SK-N-SH (cell line): ENCODE measurements around the gene MED31.

Source experiments
- EP300 ChIP-seq, 2 experiments: IDR thresholded peaks; 2 replicates each; pipeline versions ENCODE4 v1.4.0 to v1.6.1; 2012; ENCODE audit warnings: borderline replicate concordance in 1 of 2, low read depth in 1 of 2, low read length in 1 of 2
- EZH2phosphoT487 ChIP-seq: fragments of 200-600 bp; sonication (generic); IDR thresholded peaks from 2 replicates; pipeline ENCODE4 v1.6.1; 2017; ENCODE audit warnings: low read depth, mixed run types, mild to moderate bottlenecking, antibody characterized with exemption, moderate library complexity, borderline replicate concordance
- FOXM1 ChIP-seq: IDR thresholded peaks from 2 replicates; pipeline ENCODE4 v1.4.0; 2012; ENCODE audit warnings: low read depth, mild to moderate bottlenecking
- NFIC ChIP-seq: IDR thresholded peaks from 2 replicates; pipeline ENCODE4 v1.4.0; 2012; ENCODE audit warnings: borderline replicate concordance
- POLR2AphosphoS5 ChIP-seq: IDR thresholded peaks from 2 replicates; pipeline ENCODE4 v1.6.1; 2012; ENCODE audit warnings: low read depth, low read length
- RAD21 ChIP-seq: IDR thresholded peaks from 2 replicates; pipeline ENCODE4 v1.6.1; 2012; ENCODE audit warnings: mild to moderate bottlenecking, low read length
- TAF1 ChIP-seq: IDR thresholded peaks from 2 replicates; pipeline ENCODE4 v1.6.1; 2012; ENCODE audit warnings: low read depth, mild to moderate bottlenecking, low read length, moderate library complexity, borderline replicate concordance
- TCF12 ChIP-seq: IDR thresholded peaks from 2 replicates; pipeline ENCODE4 v1.4.0; 2012
- TEAD4 ChIP-seq: IDR thresholded peaks from 2 replicates; pipeline ENCODE4 v1.4.0; 2012; ENCODE audit warnings: mild to moderate bottlenecking, borderline replicate concordance; ENCODE audit not compliant: insufficient read depth
- YY1 ChIP-seq: IDR thresholded peaks from 2 replicates; pipeline ENCODE4 v1.4.0; 2012; ENCODE audit warnings: low read depth, mild to moderate bottlenecking
- TF ChIP-seq, protein P1 (sequence below): IDR thresholded peaks from 2 replicates; pipeline ENCODE4 v1.4.0; 2012; ENCODE audit warnings: low read depth, borderline replicate concordance
- TF ChIP-seq, protein P2 (sequence below): fragments of 200-600 bp; sonication (generic); IDR thresholded peaks from 2 replicates; pipeline ENCODE4 v1.6.1; 2017; ENCODE audit warnings: antibody characterized with exemption, mild to moderate bottlenecking, moderate library complexity
- TF ChIP-seq, protein P3 (sequence below): IDR thresholded peaks from 2 replicates; pipeline ENCODE4 v1.6.1; 2012; ENCODE audit warnings: mild to moderate bottlenecking, low read depth, low read length, moderate library complexity
- TF ChIP-seq, protein P4 (sequence below): IDR thresholded peaks from 2 replicates; pipeline ENCODE4; 2012

DNA sequence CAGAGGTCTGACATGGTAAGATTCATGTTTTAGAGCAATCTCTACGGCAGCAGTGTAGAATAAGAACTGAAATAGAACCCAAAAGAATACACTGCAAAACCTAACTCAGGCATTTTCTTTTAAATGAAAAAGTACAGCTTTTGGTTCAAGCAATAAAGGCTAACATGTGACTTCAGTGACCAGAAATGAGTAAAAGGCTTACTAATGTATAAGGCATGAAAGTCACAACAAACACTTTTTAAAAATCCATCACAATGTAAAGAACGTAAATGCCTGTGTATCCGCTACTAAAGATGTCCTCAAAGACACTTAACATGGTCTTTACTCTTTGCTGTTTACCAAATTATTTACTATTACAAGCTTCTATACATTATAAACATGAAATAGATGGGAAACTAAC lies 27.5 kb downstream of the MED31 start:
- no peak for TF ChIP-seq POLR2AphosphoS5
- TF ChIP-seq, protein P1, sequence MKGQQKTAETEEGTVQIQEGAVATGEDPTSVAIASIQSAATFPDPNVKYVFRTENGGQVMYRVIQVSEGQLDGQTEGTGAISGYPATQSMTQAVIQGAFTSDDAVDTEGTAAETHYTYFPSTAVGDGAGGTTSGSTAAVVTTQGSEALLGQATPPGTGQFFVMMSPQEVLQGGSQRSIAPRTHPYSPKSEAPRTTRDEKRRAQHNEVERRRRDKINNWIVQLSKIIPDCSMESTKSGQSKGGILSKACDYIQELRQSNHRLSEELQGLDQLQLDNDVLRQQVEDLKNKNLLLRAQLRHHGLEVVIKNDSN, result no peak
- TF ChIP-seq, protein P2, sequence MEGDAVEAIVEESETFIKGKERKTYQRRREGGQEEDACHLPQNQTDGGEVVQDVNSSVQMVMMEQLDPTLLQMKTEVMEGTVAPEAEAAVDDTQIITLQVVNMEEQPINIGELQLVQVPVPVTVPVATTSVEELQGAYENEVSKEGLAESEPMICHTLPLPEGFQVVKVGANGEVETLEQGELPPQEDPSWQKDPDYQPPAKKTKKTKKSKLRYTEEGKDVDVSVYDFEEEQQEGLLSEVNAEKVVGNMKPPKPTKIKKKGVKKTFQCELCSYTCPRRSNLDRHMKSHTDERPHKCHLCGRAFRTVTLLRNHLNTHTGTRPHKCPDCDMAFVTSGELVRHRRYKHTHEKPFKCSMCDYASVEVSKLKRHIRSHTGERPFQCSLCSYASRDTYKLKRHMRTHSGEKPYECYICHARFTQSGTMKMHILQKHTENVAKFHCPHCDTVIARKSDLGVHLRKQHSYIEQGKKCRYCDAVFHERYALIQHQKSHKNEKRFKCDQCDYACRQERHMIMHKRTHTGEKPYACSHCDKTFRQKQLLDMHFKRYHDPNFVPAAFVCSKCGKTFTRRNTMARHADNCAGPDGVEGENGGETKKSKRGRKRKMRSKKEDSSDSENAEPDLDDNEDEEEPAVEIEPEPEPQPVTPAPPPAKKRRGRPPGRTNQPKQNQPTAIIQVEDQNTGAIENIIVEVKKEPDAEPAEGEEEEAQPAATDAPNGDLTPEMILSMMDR, result no peak
- TF ChIP-seq YY1, result no peak
- TF ChIP-seq, protein P3, sequence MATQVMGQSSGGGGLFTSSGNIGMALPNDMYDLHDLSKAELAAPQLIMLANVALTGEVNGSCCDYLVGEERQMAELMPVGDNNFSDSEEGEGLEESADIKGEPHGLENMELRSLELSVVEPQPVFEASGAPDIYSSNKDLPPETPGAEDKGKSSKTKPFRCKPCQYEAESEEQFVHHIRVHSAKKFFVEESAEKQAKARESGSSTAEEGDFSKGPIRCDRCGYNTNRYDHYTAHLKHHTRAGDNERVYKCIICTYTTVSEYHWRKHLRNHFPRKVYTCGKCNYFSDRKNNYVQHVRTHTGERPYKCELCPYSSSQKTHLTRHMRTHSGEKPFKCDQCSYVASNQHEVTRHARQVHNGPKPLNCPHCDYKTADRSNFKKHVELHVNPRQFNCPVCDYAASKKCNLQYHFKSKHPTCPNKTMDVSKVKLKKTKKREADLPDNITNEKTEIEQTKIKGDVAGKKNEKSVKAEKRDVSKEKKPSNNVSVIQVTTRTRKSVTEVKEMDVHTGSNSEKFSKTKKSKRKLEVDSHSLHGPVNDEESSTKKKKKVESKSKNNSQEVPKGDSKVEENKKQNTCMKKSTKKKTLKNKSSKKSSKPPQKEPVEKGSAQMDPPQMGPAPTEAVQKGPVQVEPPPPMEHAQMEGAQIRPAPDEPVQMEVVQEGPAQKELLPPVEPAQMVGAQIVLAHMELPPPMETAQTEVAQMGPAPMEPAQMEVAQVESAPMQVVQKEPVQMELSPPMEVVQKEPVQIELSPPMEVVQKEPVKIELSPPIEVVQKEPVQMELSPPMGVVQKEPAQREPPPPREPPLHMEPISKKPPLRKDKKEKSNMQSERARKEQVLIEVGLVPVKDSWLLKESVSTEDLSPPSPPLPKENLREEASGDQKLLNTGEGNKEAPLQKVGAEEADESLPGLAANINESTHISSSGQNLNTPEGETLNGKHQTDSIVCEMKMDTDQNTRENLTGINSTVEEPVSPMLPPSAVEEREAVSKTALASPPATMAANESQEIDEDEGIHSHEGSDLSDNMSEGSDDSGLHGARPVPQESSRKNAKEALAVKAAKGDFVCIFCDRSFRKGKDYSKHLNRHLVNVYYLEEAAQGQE, result no peak
- no peak for TF ChIP-seq EP300 (IDR thresholded peaks at IDR 0.05; ENCODE audit: borderline replicate concordance in 1 of 2, low read depth in 1 of 2, low read length in 1 of 2)
- TF ChIP-seq EZH2phosphoT487, result no peak
- TF ChIP-seq NFIC, result no peak
- no peak for TF ChIP-seq FOXM1
- no peak for TF ChIP-seq TEAD4
- TF ChIP-seq RAD21, result no peak
- TF ChIP-seq TAF1, result no peak
- TF ChIP-seq TCF12, result no peak
- TF ChIP-seq, protein P4, sequence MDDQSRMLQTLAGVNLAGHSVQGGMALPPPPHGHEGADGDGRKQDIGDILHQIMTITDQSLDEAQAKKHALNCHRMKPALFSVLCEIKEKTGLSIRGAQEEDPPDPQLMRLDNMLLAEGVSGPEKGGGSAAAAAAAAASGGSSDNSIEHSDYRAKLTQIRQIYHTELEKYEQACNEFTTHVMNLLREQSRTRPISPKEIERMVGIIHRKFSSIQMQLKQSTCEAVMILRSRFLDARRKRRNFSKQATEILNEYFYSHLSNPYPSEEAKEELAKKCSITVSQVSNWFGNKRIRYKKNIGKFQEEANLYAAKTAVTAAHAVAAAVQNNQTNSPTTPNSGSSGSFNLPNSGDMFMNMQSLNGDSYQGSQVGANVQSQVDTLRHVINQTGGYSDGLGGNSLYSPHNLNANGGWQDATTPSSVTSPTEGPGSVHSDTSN, result no peak
